HG03159 (cell line): ENCODE measurements around the gene BRF1.
"Not testable (repeated sequence)": the region's sequence is repeated elsewhere in the genome, so short reads cannot be mapped to it uniquely, and the experiment has no call there.

Source experiments
- ATAC-seq: cut with Tn5 transposase; IDR thresholded peaks from one replicate; pipeline ENCODE4 v1.9.1; 2021; ENCODE audit warnings: mild to moderate bottlenecking, moderate library complexity; ENCODE audit not compliant: unreplicated experiment

Gene BRF1

GRCh38 chr14:105316577-105316941 is 15.8 kb upstream of the BRF1 start:
- no peak for ATAC-seq

GRCh38 chr14:105315941-105316576 is 15.3 kb upstream of the BRF1 start:
- ATAC-seq = no peak

- peak; percentile 18 for ATAC-seq
Observed at GRCh38 chr14:105315211-105315721, 14.5 kb upstream of the BRF1 start.

- ATAC-seq = peak; percentile 56
Observed at GRCh38 chr14:105314287-105315200, 13.7 kb upstream of the BRF1 start, which contains the start of gene PACS2. Gene PACS2 (plus strand): TSS chr14:105314748. CDS start chr14:105314919, 171 bp downstream.

- ATAC-seq = peak; percentile 22
Observed at GRCh38 chr14:105313381-105314286, 12.8 kb upstream of the BRF1 start.

GRCh38 chr14:105312973-105313372 is 12.2 kb upstream of the BRF1 start:
- ATAC-seq = no peak

GRCh38 chr14:105311838-105312237 is 11.0 kb upstream of the BRF1 start:
- ATAC-seq = no peak

- ATAC-seq = no peak
Observed at GRCh38 chr14:105309371-105309770, 8.6 kb upstream of the BRF1 start.

GRCh38 chr14:105307052-105307727 is 6.4 kb upstream of the BRF1 start:
- no peak for ATAC-seq

- no peak for ATAC-seq
Observed at GRCh38 chr14:105305791-105306190, 5.0 kb upstream of the BRF1 start.

- no peak for ATAC-seq
Observed at GRCh38 chr14:105305345-105305744, 4.5 kb upstream of the BRF1 start.

- no peak for ATAC-seq
Observed at GRCh38 chr14:105304565-105304964, 3.8 kb upstream of the BRF1 start.

- no peak for ATAC-seq
Observed at GRCh38 chr14:105303949-105304348, 3.1 kb upstream of the BRF1 start.

GRCh38 chr14:105301915-105302249 is 1.1 kb upstream of the BRF1 start:
- ATAC-seq = not testable (repeated sequence)

GRCh38 chr14:105301103-105301914 is 508 bp upstream of the BRF1 start:
- peak; percentile 57 for ATAC-seq

- ATAC-seq = peak; percentile 21
Observed at GRCh38 chr14:105299654-105300541, 903 bp downstream of the BRF1 start.

GRCh38 chr14:105297311-105297710 is 3.5 kb downstream of the BRF1 start:
- not testable (repeated sequence) for ATAC-seq

GRCh38 chr14:105294142-105294597 is 6.6 kb downstream of the BRF1 start:
- ATAC-seq = peak; percentile 51
